Neural progenitor cell (in vitro differentiated cells): ENCODE data around the gene INTS4. TPM values are rescaled to one million over a fixed set of nuclear protein-coding genes. Genes with fewer than 3 reads are reported as not detected.
"Not testable (repeated sequence)": the region's sequence is repeated elsewhere in the genome, so short reads cannot be mapped to it uniquely, and the experiment has no call there.

Source experiments
- DNase-seq: peaks from one replicate; pipeline ENCODE4 v3.0.0-alpha.2; 2016; ENCODE audit warnings: low spot score
- H2AFZ ChIP-seq: fragments of 200-600 bp; sonication (generic); replicated peaks from 2 replicates; pipeline ENCODE4 v1.6.1; 2016; ENCODE audit warnings: antibody characterized with exemption
- H3F3A ChIP-seq: fragments of 200-600 bp; sonication (generic); 2 replicates; pipeline ENCODE4 v1.6.1; 2016; ENCODE audit warnings: antibody characterized with exemption, low read depth
- H3K27ac ChIP-seq: fragments of 200-600 bp; sonication (generic); 2 replicates; pipeline ENCODE4 v1.5.1; 2016; ENCODE audit warnings: mild to moderate bottlenecking
- H3K27me3 ChIP-seq: fragments of 200-600 bp; sonication (generic); 2 replicates; pipeline ENCODE4 v1.6.1; 2016; ENCODE audit warnings: mild to moderate bottlenecking, moderate library complexity
- H3K36me3 ChIP-seq: fragments of 200-600 bp; sonication (generic); 2 replicates; pipeline ENCODE4 v1.5.1; 2016
- H3K4me1 ChIP-seq: fragments of 200-600 bp; sonication (generic); 2 replicates; pipeline ENCODE4 v1.6.1; 2016; ENCODE audit warnings: mixed run types
- H3K4me2 ChIP-seq: fragments of 200-600 bp; sonication (generic); 2 replicates; pipeline ENCODE4 v1.6.1; 2016
- H3K4me3 ChIP-seq: fragments of 200-600 bp; sonication (generic); 2 replicates; pipeline ENCODE4 v1.5.1; 2016
- H3K79me2 ChIP-seq: fragments of 200-600 bp; sonication (generic); 2 replicates; pipeline ENCODE4 v1.6.1; 2016; ENCODE audit warnings: low read depth
- H3K9ac ChIP-seq: fragments of 200-600 bp; sonication (generic); 2 replicates; pipeline ENCODE4 v1.6.1; 2016
- H3K9me3 ChIP-seq: fragments of 200-600 bp; sonication (generic); 2 replicates; pipeline ENCODE4 v1.5.1; 2016; ENCODE audit warnings: low read depth
- H4K20me1 ChIP-seq: fragments of 200-600 bp; sonication (generic); 2 replicates; pipeline ENCODE4 v1.6.1; 2016; ENCODE audit warnings: low read depth
- H3K27ac Mint-ChIP-seq: 3 replicates; pipeline ENCODE4 v1.8.0; 2021; ENCODE audit warnings: mixed read lengths
- H3K27me3 Mint-ChIP-seq: 2 replicates; pipeline ENCODE4 v1.8.0; 2022; ENCODE audit warnings: low read depth, mild to moderate bottlenecking, inconsistent platforms, moderate library complexity, mixed read lengths; ENCODE audit not compliant: insufficient read depth
- H3K36me3 Mint-ChIP-seq: 3 replicates; pipeline ENCODE4 v1.8.0; 2021; ENCODE audit warnings: mixed read lengths
- H3K4me1 Mint-ChIP-seq: 3 replicates; pipeline ENCODE4 v1.8.0; 2021; ENCODE audit warnings: mixed read lengths
- H3K4me3 Mint-ChIP-seq: 3 replicates; pipeline ENCODE4 v1.8.0; 2021; ENCODE audit warnings: mild to moderate bottlenecking, moderate library complexity, mixed read lengths
- H3K9me3 Mint-ChIP-seq: 3 replicates; pipeline ENCODE4 v1.8.0; 2020; ENCODE audit warnings: mixed read lengths
- CTCF ChIP-seq: fragments of 200-600 bp; sonication (generic); IDR thresholded peaks from 2 replicates; pipeline ENCODE4 v1.5.1; 2017; ENCODE audit warnings: antibody characterized with exemption, mild to moderate bottlenecking
- EZH2 ChIP-seq: fragments of 200-600 bp; sonication (generic); IDR thresholded peaks from 2 replicates; pipeline ENCODE4 v1.6.1; 2017; ENCODE audit warnings: antibody characterized with exemption, mild to moderate bottlenecking, moderate library complexity
- EZH2phosphoT487 ChIP-seq: fragments of 200-600 bp; sonication (generic); IDR thresholded peaks from 2 replicates; pipeline ENCODE4 v1.6.1; 2017; ENCODE audit warnings: antibody characterized with exemption
- total RNA-seq: library from RNA; depleted of rRNA; stranded (reverse); fragments of >200 nt; gene quantifications from 2 replicates; pipeline ENCODE4 v1.2.3, GENCODE V29; 2015; ENCODE audit warnings: low replicate concordance

Gene INTS4
- total RNA-seq, 1 donor from 2014 or later, result 61.5 TPM

GRCh38 chr11:78031629-78032028 lies 37.2 kb upstream of the INTS4 start:
- Histone ChIP-seq H3F3A (no peaks in the 10 kb centered on the region), H3K9ac (no peak overlapping the region), H3K4me2 (no peak overlapping the region), H2AFZ (no peak overlapping the region), H3K27ac (no peak overlapping the region), H3K36me3 (no peaks in the 10 kb centered on the region), H3K9me3 (no peaks in the 10 kb centered on the region), H3K27me3 (no peaks in the 10 kb centered on the region), H3K4me1 (peaks cover 9% of the 10 kb centered on the region), H3K4me3 (no peak overlapping the region), H4K20me1 (no peaks in the 10 kb centered on the region), H3K79me2 (no peaks in the 10 kb centered on the region)
- no peaks in the 10 kb centered on the region for H3K27me3 Mint-ChIP-seq
- TF ChIP-seq CTCF (no peak), EZH2 (no peak), EZH2phosphoT487 (no peak)
- no peaks in the 10 kb centered on the region for H3K9me3 Mint-ChIP-seq
- H3K27ac Mint-ChIP-seq, result peak overlapping the region; percentile 53
- H3K4me1 Mint-ChIP-seq, result peaks cover 10% of the 10 kb centered on the region
- no peaks in the 10 kb centered on the region for H3K36me3 Mint-ChIP-seq
- H3K4me3 Mint-ChIP-seq, result no peak overlapping the region
- DNase-seq, result no peak

- no peaks in the 10 kb centered on the region for H3F3A ChIP-seq
- Mint-ChIP-seq H3K9me3 (no peaks in the 10 kb centered on the region), H3K36me3 (no peaks in the 10 kb centered on the region), H3K27ac (peak overlapping the region; percentile 89), H3K27me3 (no peaks in the 10 kb centered on the region), H3K4me3 (no peak overlapping the region), H3K4me1 (peaks cover 10% of the 10 kb centered on the region)
- H3K27me3 ChIP-seq, result no peaks in the 10 kb centered on the region
- H4K20me1 ChIP-seq, result no peaks in the 10 kb centered on the region
- no peaks in the 10 kb centered on the region for H3K36me3 ChIP-seq
- H2AFZ ChIP-seq, result peak overlapping the region; percentile 34
- no peaks in the 10 kb centered on the region for H3K79me2 ChIP-seq
- H3K4me1 ChIP-seq, result peaks cover 9% of the 10 kb centered on the region
- peak; percentile 63 for DNase-seq
- H3K9me3 ChIP-seq, result no peaks in the 10 kb centered on the region
- no peak overlapping the region for H3K9ac ChIP-seq
- H3K27ac ChIP-seq, result no peak overlapping the region
- no peak overlapping the region for H3K4me3 ChIP-seq
- TF ChIP-seq EZH2phosphoT487 (no peak), EZH2 (no peak), CTCF (no peak)
- H3K4me2 ChIP-seq, result peak overlapping the region; percentile 1
These were observed 36.2 kb upstream of the INTS4 start for GRCh38 chr11:78030429-78031325.

- not testable (repeated sequence) for H3F3A ChIP-seq, H3K9me3 Mint-ChIP-seq, H2AFZ ChIP-seq, H3K27me3 ChIP-seq, H3K4me3 ChIP-seq, H3K27me3 Mint-ChIP-seq, H4K20me1 ChIP-seq, H3K9ac ChIP-seq, H3K4me3 Mint-ChIP-seq, H3K36me3 Mint-ChIP-seq, H3K4me1 Mint-ChIP-seq, H3K27ac ChIP-seq, H3K9me3 ChIP-seq, H3K79me2 ChIP-seq, DNase-seq, H3K4me2 ChIP-seq, H3K36me3 ChIP-seq
- peaks cover 11% of the 10 kb centered on the region for H3K4me1 ChIP-seq
- H3K27ac Mint-ChIP-seq, result peak overlapping the region; percentile 76
These were observed 34.0 kb upstream of the INTS4 start for GRCh38 chr11:78028423-78028822.

GRCh38 chr11:78027759-78028158 lies 33.3 kb upstream of the INTS4 start:
- Histone ChIP-seq H3K9ac (no peak overlapping the region), H3K4me1 (peaks cover 17% of the 10 kb centered on the region), H3K27me3 (no peaks in the 10 kb centered on the region), H3K36me3 (no peaks in the 10 kb centered on the region), H4K20me1 (no peaks in the 10 kb centered on the region), H3K4me2 (no peak overlapping the region), H3K9me3 (no peaks in the 10 kb centered on the region), H3K4me3 (no peak overlapping the region), H3K79me2 (no peaks in the 10 kb centered on the region), H3F3A (peaks cover 12% of the 10 kb centered on the region), H2AFZ (no peak overlapping the region), H3K27ac (no peak overlapping the region)
- Mint-ChIP-seq H3K27ac (no peak overlapping the region), H3K4me1 (peaks cover 11% of the 10 kb centered on the region), H3K36me3 (no peaks in the 10 kb centered on the region), H3K9me3 (no peaks in the 10 kb centered on the region), H3K27me3 (peaks cover 2% of the 10 kb centered on the region), H3K4me3 (no peak overlapping the region)
- TF ChIP-seq EZH2phosphoT487, result no peak
- TF ChIP-seq EZH2, result no peak
- no peak for TF ChIP-seq CTCF
- no peak for DNase-seq
